Measurements from ENCODE around the gene PQBP1. TPM values are rescaled to one million over a fixed set of nuclear protein-coding genes. Genes with fewer than 3 reads are reported as not detected.

PQBP1 gene
- total RNA-seq, 1 experiment from 2014 or later: 126 TPM

DNA sequence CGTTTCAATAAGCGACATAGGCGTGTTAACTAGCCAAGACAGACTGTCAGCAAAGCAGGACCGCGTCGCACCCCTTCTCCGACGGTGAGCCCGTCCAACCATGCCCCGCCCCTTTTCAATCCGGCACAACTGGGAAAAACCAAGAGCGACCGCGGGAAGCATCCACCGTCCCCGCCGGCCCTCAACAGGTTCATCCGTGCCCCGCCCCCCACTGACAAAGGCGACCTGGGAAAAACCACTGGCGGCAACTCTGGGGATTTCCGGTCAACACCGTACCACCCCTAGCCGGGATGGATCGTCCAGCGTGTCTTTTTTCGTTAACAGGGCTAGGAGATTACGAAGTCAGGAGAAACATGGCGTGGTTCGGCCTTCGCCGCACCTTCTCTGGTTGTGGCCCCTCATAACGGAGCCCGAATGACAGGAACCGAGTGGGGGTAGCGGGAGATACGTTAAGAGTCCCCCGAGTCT lies 539 bp upstream of the PQBP1 start:
- Mint-ChIP-seq H3K27me3 (ENCODE audit: insufficient read depth, unreplicated experiment) (no peaks in the 10 kb centered on the region), H3K4me1 (ENCODE audit: insufficient read depth, unreplicated experiment) (no peaks in the 10 kb centered on the region), H3K4me3 (ENCODE audit: unreplicated experiment) (peak overlapping the region; percentile 82), H3K9me3 (ENCODE audit: unreplicated experiment) (peaks cover 7% of the 10 kb centered on the region), H3K27ac (ENCODE audit: low read depth, unreplicated experiment) (peak overlapping the region; percentile 96), H3K36me3 (ENCODE audit: insufficient read depth, unreplicated experiment) (peaks cover 25% of the 10 kb centered on the region)
- peak; percentile 78 for DNase-seq (ENCODE audit: unreplicated experiment)
- ChIA-PET POLR2A (interaction anchor here (0.7 to 3.9 kb wide), 15 partner anchors 8 to 323 kb away, joined by 3 to 57 read pairs (median 5); partner anchors contain the start of genes HDAC6, OTUD5, RBM3 and SLC35A2), CTCF (interaction anchor here (0.6 to 1.4 kb wide), 5 partner anchors 15 to 176 kb away, joined by 3 to 6 read pairs (median 3); partner anchors contain the start of gene SLC35A2)
- BruUV-seq (replicated peaks): TSS peak; percentile 24
- intact Hi-C loops (cut with micrococcal nuclease): no loop called here
- TF ChIP-seq, protein P1, sequence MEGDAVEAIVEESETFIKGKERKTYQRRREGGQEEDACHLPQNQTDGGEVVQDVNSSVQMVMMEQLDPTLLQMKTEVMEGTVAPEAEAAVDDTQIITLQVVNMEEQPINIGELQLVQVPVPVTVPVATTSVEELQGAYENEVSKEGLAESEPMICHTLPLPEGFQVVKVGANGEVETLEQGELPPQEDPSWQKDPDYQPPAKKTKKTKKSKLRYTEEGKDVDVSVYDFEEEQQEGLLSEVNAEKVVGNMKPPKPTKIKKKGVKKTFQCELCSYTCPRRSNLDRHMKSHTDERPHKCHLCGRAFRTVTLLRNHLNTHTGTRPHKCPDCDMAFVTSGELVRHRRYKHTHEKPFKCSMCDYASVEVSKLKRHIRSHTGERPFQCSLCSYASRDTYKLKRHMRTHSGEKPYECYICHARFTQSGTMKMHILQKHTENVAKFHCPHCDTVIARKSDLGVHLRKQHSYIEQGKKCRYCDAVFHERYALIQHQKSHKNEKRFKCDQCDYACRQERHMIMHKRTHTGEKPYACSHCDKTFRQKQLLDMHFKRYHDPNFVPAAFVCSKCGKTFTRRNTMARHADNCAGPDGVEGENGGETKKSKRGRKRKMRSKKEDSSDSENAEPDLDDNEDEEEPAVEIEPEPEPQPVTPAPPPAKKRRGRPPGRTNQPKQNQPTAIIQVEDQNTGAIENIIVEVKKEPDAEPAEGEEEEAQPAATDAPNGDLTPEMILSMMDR (IDR thresholded peaks at IDR 0.05; ENCODE audit: unreplicated experiment): no peak

DNA sequence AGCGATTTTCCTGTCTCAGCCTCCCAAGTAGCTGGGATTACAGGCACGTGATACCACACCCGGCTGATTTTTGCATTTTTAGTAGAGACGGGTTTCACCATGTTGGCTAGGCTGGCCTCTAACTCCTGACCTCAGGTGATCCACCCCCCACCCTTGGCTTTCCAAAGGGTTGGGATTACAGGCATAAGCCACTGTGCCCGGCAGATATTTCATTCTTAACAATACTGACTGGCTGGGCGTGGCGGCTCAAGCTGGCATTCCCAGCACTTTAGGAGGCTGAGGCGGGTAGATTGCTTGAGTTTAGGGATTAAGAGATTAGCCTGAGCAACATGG lies 1.3 kb downstream of the PQBP1 start:
- ChIA-PET POLR2A (interaction anchor here (0.6 to 3.9 kb wide), 4 partner anchors 12 to 268 kb away, joined by 3 to 57 read pairs (median 10); partner anchors contain the start of genes HDAC6 and SLC35A2), CTCF (interaction anchor here (0.6 to 1.1 kb wide), 2 partner anchors 17 to 46 kb away, joined by 3 read pairs; no protein-coding TSS in a partner anchor)
- no peak for DNase-seq (ENCODE audit: unreplicated experiment)
- intact Hi-C loops (cut with micrococcal nuclease): no loop called here
- no TSS peak for BruUV-seq (replicated peaks)
- Mint-ChIP-seq H3K36me3 (ENCODE audit: insufficient read depth, unreplicated experiment) (peaks cover 28% of the 10 kb centered on the region), H3K27ac (ENCODE audit: low read depth, unreplicated experiment) (peak overlapping the region; percentile 96), H3K4me3 (ENCODE audit: unreplicated experiment) (peak overlapping the region; percentile 82), H3K27me3 (ENCODE audit: insufficient read depth, unreplicated experiment) (no peaks in the 10 kb centered on the region), H3K9me3 (ENCODE audit: unreplicated experiment) (peaks cover 7% of the 10 kb centered on the region), H3K4me1 (ENCODE audit: insufficient read depth, unreplicated experiment) (no peaks in the 10 kb centered on the region)
- TF ChIP-seq, protein P1 (IDR thresholded peaks at IDR 0.05; ENCODE audit: unreplicated experiment): no peak

DNA sequence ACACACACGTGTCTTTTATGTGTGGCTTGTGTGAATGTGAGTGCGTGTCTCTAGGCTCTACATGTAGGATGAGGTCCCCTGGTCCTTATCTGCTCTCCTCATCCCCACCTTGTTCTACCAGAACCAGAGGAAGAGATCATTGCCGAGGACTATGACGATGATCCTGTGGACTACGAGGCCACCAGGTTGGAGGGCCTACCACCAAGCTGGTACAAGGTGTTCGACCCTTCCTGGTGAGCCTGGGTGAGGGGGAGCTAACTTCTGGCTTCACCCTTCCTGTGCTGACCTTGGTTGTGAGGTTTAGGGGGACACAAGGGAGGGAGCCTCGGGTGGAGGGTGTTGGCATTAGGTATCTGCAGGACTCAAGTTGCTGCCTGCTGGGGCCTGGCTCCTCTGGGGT lies 3.3 kb downstream of the PQBP1 start:
- no peaks in the 10 kb centered on the region for H3K27me3 Mint-ChIP-seq (ENCODE audit: insufficient read depth, unreplicated experiment)
- peaks cover 38% of the 10 kb centered on the region for H3K36me3 Mint-ChIP-seq (ENCODE audit: insufficient read depth, unreplicated experiment)
- no peaks in the 10 kb centered on the region for H3K9me3 Mint-ChIP-seq (ENCODE audit: unreplicated experiment)
- intact Hi-C loops (cut with micrococcal nuclease): no loop called here
- ChIA-PET CTCF (interaction anchor here (0.5 to 1.4 kb wide), 3 partner anchors 11 to 94 kb away, joined by 3 to 5 read pairs (median 3); partner anchors contain the start of gene SLC35A2), POLR2A (no interaction called here)
- no peak overlapping the region for H3K27ac Mint-ChIP-seq (ENCODE audit: low read depth, unreplicated experiment)
- no peak overlapping the region for H3K4me3 Mint-ChIP-seq (ENCODE audit: unreplicated experiment)
- TF ChIP-seq, protein P1 (IDR thresholded peaks at IDR 0.05; ENCODE audit: unreplicated experiment): no peak
- no TSS peak for BruUV-seq (replicated peaks)
- H3K4me1 Mint-ChIP-seq (ENCODE audit: insufficient read depth, unreplicated experiment): no peaks in the 10 kb centered on the region
- no peak for DNase-seq (ENCODE audit: unreplicated experiment)

DNA sequence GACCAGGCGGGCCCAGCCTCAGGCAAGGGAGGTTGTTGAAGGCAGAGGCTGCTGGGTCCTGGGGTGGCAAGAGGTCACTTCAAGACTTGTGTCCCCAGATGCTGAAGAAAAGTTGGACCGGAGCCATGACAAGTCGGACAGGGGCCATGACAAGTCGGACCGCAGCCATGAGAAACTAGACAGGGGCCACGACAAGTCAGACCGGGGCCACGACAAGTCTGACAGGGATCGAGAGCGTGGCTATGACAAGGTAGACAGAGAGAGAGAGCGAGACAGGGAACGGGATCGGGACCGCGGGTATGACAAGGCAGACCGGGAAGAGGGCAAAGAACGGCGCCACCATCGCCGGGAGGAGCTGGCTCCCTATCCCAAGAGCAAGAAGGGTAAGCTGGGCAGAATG lies 4.4 kb downstream of the PQBP1 start:
- POLR2A ChIA-PET: interaction anchor here (1.5 kb wide), 1 partner anchor 11 kb away, joined by 5 read pairs; no protein-coding TSS in a partner anchor
- TSS peak; percentile 50 for BruUV-seq (replicated peaks)
- Mint-ChIP-seq H3K27me3 (ENCODE audit: insufficient read depth, unreplicated experiment) (no peaks in the 10 kb centered on the region), H3K9me3 (ENCODE audit: unreplicated experiment) (no peaks in the 10 kb centered on the region), H3K4me1 (ENCODE audit: insufficient read depth, unreplicated experiment) (no peaks in the 10 kb centered on the region), H3K27ac (ENCODE audit: low read depth, unreplicated experiment) (no peak overlapping the region), H3K36me3 (ENCODE audit: insufficient read depth, unreplicated experiment) (peaks cover 45% of the 10 kb centered on the region), H3K4me3 (ENCODE audit: unreplicated experiment) (no peak overlapping the region)
- no peak for DNase-seq (ENCODE audit: unreplicated experiment)
- TF ChIP-seq, protein P1 (IDR thresholded peaks at IDR 0.05; ENCODE audit: unreplicated experiment): no peak
- CTCF ChIA-PET: interaction anchor here (0.7 kb wide), 1 partner anchor 18 kb away, joined by 3 read pairs; no protein-coding TSS in a partner anchor
- intact Hi-C loops (cut with micrococcal nuclease): no loop called here
